NB4 (cell line): ENCODE results near the gene ZBTB4.

Source experiments
- POLR2A ChIP-seq: IDR thresholded peaks from 2 replicates; pipeline ENCODE4 v1.6.1; 2011; ENCODE audit warnings: mild to moderate bottlenecking; ENCODE audit not compliant: insufficient read length; ENCODE audit errors: extremely low read depth
- TF ChIP-seq, protein P1 (sequence below): IDR thresholded peaks from one replicate; pipeline ENCODE4 v1.5.1; 2012; ENCODE audit warnings: low read depth, low read length

- TF ChIP-seq, protein P1, sequence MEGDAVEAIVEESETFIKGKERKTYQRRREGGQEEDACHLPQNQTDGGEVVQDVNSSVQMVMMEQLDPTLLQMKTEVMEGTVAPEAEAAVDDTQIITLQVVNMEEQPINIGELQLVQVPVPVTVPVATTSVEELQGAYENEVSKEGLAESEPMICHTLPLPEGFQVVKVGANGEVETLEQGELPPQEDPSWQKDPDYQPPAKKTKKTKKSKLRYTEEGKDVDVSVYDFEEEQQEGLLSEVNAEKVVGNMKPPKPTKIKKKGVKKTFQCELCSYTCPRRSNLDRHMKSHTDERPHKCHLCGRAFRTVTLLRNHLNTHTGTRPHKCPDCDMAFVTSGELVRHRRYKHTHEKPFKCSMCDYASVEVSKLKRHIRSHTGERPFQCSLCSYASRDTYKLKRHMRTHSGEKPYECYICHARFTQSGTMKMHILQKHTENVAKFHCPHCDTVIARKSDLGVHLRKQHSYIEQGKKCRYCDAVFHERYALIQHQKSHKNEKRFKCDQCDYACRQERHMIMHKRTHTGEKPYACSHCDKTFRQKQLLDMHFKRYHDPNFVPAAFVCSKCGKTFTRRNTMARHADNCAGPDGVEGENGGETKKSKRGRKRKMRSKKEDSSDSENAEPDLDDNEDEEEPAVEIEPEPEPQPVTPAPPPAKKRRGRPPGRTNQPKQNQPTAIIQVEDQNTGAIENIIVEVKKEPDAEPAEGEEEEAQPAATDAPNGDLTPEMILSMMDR: no peak
- TF ChIP-seq POLR2A: no peak
Observed at GRCh38 chr17:7471729-7472128, 7.7 kb downstream of the ZBTB4 start.
